Stimulated activated CD4-positive, alpha-beta T cell treated with anti-CD3 and anti-CD28 coated beads, Interleukin-15, amount 100 ng/mL, for 48 hours (primary cell): ENCODE results near the gene ISY1.
"Not testable (repeated sequence)": the region's sequence is repeated elsewhere in the genome, so short reads cannot be mapped to it uniquely, and the experiment has no call there.

Source experiments
- DNase-seq, 2 donors: peaks; one replicate each; pipeline ENCODE4 v3.0.0-alpha.2; 2020; ENCODE audit warnings: low read depth in 2 of 2

The ISY1 gene

DNA sequence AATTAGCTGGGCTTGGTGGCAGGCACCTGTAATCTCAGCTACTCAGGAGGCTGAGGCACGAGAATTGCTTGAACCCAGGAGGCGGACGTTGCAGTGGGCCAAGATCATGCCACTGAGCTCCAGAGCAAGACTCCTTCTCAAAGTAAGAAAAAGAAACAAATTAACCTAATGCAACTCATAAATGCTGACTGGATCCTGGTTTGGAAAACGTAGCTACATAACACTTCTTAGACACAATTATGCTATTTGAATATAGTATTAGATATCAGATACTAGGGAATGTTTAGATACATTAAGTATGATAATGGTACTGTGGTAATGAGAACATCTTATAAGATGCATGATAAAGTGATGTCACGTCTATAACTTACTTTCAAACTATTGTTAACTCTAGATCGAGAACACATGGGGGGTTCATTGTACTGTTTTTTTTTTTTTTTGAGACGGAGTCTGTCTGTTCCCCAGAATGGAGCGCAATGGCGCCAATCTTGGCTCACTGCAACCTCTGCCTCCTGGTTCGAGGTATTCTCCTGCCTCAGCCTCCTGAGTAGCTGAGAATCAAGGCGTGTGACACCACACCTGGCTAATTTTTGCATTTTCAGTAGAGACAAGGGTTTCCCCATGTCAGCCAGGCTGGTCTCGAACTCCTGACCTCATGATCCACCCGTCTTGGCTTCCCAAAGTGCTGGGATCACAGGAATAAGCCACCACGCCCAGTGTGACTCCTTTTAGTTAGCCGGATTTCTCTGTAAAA, 5.9 kb upstream of the ISY1 start:
- no peak for DNase-seq

DNA sequence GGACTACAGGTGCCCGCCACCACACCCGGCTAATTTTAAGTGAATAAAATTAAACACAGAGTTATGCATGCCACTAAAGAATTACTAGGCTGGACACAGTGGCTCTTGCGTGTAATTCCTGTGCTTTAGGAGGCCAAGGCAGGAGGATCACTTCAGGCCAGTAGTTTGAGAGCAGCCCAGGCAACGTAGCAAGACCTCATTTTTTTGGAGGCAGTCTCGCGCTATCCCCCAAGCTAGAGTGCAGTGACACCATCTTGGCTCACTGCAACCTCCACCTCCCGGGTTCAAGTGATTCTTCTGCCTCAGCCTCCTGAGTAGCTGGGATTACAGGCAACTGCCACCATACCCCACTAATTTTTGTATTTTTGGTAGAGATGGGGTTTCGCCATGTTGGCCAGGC, 4.7 kb upstream of the ISY1 start:
- DNase-seq: not testable (repeated sequence)

DNA sequence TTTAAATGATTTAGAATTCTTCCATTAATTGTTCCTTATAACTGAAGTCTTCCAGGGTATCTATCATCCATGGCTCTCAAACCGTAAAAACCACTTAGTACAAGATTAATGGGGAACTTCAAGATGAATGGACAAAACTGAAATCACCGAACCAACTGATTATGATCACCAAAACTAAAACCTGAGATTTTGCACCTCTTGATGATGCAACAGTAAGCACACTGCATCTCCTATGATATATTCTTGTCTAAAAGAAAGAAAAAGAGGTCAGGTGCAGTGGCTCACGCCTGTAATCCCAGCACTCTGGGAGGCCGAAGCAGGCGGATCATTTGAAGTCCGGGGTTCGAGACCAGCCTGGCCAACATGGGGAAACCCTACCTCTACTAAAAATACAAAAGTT, 3.6 kb upstream of the ISY1 start:
- no peak for DNase-seq

DNA sequence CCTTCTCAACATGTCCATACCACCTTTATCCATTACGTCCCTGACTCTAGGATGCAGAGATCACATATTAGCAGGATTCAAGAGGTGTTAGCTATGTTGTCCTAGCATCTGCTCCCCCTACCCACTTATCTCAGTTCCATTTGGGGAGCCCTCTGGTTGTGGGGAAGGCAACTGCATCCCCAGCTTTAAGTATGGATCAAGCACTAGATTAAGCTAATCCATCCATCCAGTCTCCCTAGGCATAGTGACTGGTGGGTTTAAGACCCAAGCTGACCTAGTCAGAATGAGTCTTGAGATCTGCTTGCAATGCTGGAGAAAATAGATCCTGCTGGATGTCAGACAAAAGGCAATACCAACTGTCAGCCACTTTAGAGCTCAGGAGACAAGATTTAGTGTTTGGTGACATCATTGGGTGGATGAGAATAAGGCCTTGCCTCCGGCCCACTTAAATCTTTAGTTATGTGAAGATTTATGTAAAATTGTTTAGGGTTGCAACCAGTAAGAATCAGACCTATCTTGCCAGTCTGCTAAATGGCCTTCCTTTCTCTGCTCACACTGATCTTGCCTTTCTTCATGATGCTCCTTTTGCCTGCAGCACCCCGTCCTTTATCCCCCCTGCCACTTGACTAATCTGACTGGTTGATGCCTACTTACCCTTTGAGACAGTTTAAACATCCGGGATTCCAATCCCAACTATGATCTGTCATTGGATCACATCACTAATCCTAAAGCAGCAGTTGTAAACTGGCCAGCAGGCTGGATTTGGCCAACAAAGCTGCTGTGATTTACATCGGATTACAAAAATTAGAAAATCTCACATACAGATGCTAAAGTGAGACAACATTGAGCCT, 2.1 kb upstream of the ISY1 start:
- no peak for DNase-seq

DNA sequence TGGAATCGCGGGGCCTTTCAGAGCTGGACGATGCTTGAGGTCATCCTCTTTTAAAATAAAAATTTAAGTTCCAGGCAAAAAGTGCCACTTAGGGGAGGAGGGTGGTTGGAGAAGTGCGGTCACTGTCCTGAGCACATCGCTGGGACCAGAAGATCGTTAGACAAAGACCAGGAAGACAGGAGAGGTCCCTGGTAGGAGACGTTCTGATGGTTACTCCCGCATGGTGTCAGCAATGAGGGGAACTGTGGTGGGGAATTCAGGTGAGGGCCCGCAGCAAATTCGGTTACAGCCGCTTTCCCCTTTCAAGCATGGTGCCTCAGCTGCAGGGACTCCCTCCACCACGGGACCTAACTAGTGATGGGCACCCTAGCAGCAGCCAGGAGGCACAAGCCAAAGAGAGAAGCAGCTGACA, 1.0 kb upstream of the ISY1 start:
- DNase-seq: no peak

DNA sequence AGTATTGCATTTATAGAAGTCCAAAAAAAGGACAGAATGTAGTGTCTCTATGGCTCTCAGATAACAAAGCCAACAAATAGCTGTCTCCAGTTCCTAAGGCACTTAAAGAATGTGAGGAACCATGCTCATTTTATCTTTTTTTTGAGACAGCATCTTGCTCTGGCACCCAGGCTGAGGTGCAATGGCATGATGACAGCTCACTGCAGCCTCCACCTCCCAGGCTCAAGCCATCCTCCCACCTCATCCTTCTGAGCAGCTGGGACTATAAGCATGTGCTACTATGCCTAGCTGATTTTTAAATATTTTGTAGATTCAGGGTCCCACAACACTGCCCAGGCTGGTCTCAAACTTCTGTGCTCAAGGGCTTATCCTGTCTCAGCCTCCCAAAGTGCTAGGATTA, 16.1 kb downstream of the ISY1 start:
- DNase-seq: no peak

DNA sequence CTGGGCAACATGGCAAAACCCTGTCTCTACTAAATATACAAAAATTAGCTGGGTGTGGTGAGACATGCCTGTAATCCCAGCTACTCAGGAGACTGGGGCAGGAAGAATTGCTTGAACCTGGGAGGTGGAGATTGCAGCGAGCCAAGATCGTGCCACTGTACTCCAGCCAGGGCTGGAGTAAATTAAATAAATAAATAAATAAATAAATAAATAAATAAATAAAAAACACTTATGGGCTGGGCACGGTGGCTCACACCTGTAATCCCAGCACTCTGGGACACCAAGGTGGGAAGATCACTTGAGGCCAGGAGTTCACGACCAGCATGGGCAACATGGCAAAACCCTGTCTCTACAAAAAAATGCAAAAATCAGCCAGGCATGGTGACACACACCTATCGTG, 19.9 kb downstream of the ISY1 start:
- DNase-seq: not testable (repeated sequence)

DNA sequence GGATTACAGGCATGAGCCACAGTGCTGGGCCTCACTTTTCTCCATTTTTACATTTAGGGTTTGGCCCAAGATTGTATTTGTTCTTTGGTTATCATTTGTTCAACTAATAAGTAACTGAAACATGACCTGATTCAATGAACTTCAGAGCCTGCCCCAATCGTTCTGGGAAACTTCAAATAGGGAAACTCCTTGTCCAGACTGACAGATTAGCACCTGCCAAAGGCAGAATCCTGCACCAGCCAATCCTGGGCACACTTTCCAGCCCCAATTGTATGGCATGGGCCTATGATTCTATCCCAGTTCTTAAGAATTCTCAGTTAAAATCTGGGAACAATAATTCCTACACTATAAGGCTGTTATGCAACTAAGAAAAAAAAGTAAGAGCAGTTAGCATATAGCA, 21.0 kb downstream of the ISY1 start:
- no peak for DNase-seq

DNA sequence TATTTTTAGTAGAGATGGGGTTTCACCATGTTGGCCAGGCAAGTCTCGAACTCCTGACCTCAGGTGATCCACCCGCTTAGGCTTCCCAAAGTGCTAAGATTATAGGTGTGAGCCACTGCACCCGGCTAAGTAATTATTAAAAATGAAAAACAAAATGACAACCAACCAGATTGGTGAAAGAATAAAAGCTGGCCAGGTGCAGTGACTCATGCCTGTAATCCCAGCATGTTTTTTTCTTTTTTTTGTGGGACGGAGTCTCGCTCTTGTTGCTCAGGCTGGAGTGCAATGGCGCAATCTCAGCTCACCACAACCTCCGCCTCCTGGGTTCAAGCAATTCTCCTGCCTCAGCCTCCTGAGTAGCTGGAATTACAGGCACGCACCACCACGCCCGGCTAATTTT, 24.6 kb downstream of the ISY1 start:
- not testable (repeated sequence) for DNase-seq

DNA sequence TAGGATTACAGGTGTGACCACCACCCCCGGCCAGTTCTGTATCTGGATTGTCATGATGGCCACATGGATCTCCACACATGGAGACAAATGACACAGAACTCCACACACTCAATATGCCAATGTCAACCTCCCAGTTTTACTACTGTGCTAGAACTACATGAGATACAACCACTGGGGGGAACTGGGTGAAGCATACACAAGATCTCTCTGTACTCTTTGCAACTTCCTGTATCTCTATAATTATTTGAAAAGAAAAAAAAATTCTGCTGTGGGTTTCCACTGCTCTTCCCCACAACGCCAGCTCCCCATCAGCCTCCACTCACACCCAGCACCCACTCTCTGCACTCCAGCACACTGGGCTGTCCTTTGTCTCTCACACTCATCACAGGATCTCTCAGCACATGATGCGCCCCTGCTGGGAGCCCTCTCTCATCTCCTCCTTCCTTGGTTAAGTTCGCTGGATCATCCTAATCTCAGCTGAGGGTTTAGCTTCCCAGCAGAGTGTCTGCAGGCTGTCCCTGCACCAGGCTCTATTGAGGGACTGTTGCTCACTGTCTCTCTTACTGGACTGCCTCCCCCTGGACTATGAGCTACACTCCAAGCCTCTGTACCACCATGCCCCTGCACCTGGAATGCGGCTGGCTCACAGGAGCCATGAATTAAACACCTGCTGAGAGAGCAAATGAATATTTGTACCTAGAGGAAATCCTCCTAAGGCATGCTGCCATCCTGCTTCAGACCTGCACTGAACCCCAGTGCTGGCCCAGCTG, 28.6 kb downstream of the ISY1 start:
- DNase-seq: no peak

DNA sequence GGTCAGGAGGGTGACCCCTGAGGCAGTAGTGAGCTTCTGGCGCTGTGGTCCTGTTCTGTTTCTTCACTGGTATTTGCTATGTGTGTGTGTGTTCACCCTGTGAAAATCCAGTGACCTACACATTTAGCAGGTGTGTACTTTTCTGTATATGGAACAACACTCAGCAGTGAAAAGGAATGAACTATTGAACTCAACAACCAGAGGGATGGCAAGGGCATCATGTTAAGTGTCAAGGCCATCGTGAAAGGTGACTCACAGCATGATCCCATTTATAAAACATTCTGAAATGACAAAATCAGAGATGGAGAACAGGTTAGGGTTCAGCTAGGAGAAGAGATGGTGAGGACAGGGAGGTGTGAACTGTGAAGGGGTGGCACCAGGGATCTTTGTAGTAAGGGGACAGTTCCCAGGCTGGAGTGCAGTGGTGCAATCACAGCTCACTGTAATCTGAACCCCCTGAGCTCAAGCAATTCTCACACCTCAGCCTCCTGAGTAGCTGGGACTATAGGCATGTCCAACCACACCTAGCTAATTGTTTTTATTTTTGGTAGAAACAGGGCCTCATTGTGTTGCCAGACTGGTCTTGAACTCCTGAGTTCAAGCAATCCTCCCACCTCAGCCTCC, 29.3 kb downstream of the ISY1 start:
- no peak for DNase-seq

DNA sequence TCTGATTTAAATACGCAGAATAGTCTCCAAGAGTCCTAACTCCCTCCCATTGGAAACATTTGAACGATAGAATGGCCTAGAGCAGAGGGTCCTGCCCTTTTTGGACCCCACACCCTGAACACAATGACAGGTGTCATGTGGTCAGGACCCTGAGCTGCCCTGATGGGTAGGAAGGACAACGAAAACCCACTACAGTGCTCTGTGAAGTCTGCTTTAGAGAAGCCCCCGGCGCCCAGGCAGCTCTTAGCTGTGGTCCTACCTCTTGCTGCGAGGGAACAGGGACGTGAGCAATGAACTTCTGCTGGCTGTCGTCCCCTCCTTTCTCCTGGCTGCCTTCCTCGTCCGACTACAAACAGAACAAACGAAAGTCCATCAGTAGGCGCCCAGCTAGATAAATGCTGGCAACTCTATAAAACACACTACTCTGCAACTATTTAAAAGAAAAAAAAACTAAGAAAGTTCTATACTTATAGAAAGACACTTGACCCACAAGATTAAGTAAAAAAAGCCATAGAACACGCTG, 30.5 kb downstream of the ISY1 start:
- no peak for DNase-seq

DNA sequence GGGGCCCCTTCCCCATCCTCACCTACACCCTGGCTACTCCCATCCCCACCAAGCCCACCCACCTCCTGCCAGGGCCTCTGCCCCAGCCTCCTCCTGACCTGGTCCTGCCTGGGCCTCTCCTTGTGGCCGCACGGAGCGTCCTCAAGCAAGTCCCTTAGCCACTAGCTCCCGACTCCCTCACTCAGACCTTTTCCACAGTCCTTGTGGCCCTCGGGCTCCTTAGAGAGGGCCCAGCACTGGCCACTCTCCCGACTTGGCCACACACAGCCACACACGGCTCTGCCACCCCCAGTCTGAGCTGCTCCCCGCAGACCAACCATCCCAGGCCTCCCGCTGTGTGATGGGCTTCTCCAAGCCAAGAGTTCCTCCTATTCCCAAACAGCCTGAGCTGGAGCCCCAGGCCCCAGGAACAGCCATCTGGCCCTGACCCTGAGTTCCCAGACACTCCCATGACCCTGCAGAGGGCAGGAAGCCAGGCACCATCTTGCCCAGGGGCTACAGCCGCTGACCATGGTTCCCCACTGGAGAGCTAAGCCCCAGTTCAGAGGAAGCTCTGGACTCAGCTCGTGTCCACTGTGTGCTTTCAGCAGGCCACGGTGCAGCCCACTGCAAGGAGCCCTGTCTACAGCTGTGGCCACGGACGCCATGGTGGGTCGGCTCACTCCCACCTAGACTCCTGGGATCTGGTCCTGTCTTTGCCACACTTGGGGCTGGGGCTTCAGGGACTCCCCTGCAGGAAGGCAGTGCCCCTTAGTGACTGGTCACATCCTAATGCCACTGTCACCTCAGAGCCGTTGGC, 32.3 kb downstream of the ISY1 start:
- no peak for DNase-seq

DNA sequence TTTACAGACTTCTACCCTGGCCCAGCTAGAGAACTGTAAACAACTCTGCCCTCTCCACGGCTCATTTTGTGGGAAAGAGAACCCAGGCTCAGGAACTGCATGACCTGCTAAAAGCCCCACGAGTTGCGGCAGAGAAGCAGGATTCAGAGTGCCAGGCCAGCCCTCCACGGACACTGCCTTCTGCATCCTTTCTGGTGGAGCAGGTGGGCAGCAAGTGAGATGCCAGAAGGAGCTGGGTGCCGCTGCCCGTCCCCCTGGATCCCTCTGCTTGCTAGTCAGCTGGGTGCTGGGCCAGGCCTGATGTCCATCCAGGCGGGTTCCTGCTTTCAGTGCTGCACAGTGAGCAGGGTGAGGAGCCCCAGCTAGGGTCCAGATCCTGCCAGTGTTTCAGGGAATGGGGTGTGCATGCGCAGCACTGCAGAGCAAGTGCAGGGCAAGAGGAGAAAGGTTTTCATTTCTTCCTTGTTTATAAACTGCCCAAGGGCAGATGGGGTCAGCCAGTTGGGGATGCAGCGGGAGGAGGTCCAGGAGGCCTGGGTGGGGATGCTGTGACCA, 34.1 kb downstream of the ISY1 start:
- DNase-seq: no peak

DNA sequence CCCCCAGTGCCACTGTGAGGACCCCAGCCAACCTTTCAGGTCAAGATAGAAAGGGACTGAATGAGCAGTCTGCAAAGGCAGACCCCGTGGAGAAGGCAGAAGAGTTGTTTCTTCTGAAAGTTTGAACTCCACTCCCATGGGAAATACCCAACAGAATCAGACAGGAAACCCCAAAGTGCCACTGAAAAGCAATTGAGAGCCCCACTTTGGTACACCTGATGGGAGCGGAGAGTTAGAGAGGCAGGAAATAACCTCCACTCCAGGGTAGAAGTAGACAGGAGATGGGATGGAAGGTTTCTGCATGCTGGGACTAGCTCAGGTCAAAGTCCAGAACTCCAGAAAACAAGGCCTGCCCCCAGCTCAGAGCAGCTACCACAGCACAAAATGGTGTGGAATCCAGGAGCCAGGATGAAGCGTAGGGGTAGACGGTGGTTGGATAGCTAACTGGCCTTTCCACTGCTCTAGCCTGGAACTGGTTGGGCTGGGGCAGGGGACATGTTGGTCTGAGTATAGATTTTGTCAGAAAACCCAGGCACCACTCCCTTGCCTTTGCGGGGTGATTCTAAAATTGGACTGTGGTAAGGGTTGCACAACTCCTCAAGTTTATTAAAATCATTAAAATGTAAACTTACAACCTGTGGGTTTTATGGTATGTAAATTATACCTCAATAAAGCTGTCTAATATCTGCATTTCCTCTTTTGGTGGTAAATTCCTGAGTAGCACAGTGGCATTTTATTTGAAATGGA, 37.4 kb downstream of the ISY1 start:
- no peak for DNase-seq

DNA sequence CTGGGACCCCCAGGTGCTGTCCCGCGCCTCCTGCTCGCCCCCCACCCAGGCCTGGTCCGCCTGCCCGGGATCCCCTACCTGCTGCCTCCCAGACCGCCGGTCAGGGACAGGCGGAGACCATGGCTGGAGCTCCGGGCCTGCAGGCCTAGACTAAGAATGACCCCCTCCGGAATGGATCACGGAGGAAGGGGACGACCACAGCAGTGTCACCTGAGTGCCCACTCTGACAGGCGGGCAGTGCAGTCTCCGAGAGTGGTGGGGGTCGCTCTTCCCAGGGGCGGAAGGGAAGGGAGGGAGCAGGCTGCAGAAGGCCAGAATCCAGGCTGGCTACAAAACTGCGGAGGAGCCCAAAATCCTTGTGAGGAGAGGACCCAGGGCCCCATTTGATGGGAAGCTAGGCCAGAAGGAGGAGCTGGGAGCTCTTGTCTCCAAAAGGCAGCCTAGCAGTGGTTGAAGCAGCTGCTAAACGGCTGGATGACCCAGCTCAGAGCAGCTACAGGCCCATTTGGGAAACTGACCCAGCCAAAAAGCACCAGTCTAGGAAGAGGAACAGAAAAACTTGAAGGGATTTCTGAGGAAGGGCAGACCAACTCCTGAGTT, 38.4 kb downstream of the ISY1 start:
- DNase-seq: no peak

DNA sequence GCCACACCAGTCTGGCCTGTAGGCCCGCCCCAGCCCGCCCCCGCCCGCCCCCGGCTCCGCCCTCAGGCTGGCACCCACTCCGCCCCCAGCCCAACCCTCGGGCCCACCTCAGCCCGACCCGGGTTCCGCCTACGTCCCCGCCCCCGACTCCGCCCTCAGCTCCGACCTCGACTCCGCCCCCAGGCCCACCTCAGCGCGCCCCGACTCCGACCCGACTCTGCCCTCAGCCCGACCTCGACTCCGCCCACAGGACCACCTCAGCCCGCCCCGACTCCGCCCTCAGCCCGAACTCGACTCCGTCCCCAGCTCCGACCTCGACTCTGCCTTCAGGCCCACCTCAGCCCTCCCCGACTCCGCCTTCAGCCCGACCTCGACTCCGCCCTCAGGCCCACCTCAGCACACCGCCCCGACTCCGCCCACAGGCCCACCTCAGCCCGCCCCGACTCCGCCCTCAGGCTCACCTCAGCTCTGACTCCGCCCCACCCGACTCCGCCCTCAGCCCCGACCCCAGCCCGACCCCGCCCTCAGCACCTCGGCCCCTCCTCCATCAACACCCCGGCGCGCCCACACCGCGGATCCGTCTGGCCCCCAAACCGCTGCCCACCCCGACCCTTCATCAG, 39.0 kb downstream of the ISY1 start, which contains the start of gene RAB43:
RAB43 (minus strand) TSS at position 13 of the 620 bp plus-strand sequence. CDS start 315 bp downstream, outside the sequence.
- DNase-seq: peak; percentile 72 to 82

DNA sequence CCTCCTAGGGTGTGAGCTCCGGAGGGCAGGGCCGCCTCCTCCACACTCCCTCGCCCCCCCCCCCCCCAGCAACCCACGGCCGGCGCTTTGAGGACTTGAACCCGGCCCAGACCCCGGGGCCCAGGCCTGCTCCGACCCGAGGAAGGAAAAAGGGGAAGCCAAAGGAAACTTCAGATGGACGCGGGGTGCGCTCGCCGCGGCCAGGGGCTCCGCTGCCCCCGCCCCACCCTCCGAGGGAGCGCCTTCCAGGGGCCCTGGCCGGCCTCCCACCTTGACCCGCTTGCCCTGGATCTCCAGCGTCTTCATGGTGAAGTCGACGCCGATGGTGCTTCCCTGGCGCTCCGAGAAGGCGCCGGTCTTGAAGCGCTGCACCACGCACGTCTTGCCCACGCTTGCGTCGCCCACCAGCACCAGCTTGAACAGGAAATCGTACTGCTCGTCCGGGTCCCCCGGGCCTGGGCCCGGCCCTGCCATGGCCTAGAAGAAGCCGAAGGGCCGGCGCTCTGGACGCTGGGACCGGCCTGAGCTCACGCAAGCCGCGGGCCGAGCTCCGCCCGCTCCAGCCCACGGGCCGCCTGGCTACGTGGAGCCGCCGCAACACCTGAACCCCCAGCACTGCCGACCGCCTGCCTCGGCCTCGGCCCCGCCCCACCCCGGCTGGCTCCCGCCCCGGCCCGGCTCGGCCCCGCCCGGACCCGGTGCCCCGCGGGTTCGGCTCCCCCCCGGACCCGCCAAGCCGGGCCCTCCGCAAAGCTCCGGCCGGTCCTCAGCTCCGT, 39.7 kb downstream of the ISY1 start:
- DNase-seq: no peak
